Stimulated activated CD4-positive, alpha-beta T cell treated with anti-CD3 and anti-CD28 coated beads, Interleukin-1b, Interleukin-23, amount 100 ng/mL, for 1 hour (primary cell): Measurements from ENCODE around the gene CRB1.

Experiments
- DNase-seq, 2 donors: peaks; one replicate each; pipeline ENCODE4 v3.0.0-alpha.2; 2020; ENCODE audit warnings: low read depth in 2 of 2

The CRB1 gene

GRCh38 chr1:197268012-197268411 lies at the start of gene CRB1:
Gene CRB1, plus strand, starts transcription at chr1:197268252. Its CDS starts 161 bp downstream, at chr1:197268413.
- DNase-seq, result no peak

GRCh38 chr1:197218857-197219256 lies 49.2 kb upstream of the CRB1 start:
- DNase-seq, result no peak

GRCh38 chr1:197222025-197222685 lies 45.9 kb upstream of the CRB1 start:
- DNase-seq, result no peak

GRCh38 chr1:197222780-197223179 lies 45.3 kb upstream of the CRB1 start:
- no peak for DNase-seq

GRCh38 chr1:197224160-197224559 lies 43.9 kb upstream of the CRB1 start:
- no peak for DNase-seq

- DNase-seq, result no peak
Measured at GRCh38 chr1:197225611-197226010, 42.4 kb upstream of the CRB1 start.

GRCh38 chr1:197234581-197234980 lies 33.5 kb upstream of the CRB1 start:
- DNase-seq, result no peak

- DNase-seq, result no peak
Measured at GRCh38 chr1:197235355-197235754, 32.7 kb upstream of the CRB1 start.

GRCh38 chr1:197247465-197247864 lies 20.6 kb upstream of the CRB1 start:
- no peak for DNase-seq

GRCh38 chr1:197249324-197249723 lies 18.7 kb upstream of the CRB1 start:
- DNase-seq, result no peak

- no peak for DNase-seq
Measured at GRCh38 chr1:197250616-197251015, 17.4 kb upstream of the CRB1 start.

GRCh38 chr1:197252973-197253372 lies 15.1 kb upstream of the CRB1 start:
- DNase-seq, result no peak

- DNase-seq, result no peak
Measured at GRCh38 chr1:197254866-197255265, 13.2 kb upstream of the CRB1 start.

GRCh38 chr1:197264936-197265567 lies 3.0 kb upstream of the CRB1 start:
- no peak for DNase-seq

GRCh38 chr1:197269053-197269452 lies 1.0 kb downstream of the CRB1 start:
- DNase-seq, result no peak

- no peak for DNase-seq
Measured at GRCh38 chr1:197272791-197273190, 4.7 kb downstream of the CRB1 start.

- DNase-seq, result no peak
Measured at GRCh38 chr1:197277166-197277565, 9.1 kb downstream of the CRB1 start.

- DNase-seq, result no peak
Measured at GRCh38 chr1:197284325-197284724, 16.3 kb downstream of the CRB1 start.

GRCh38 chr1:197284966-197285365 lies 16.9 kb downstream of the CRB1 start:
- no peak for DNase-seq

GRCh38 chr1:197285526-197286205 lies 17.6 kb downstream of the CRB1 start:
- no peak for DNase-seq

GRCh38 chr1:197286634-197287033 lies 18.6 kb downstream of the CRB1 start:
- DNase-seq, result no peak

- no peak for DNase-seq
Measured at GRCh38 chr1:197287863-197288262, 19.8 kb downstream of the CRB1 start.

- DNase-seq, result no peak
Measured at GRCh38 chr1:197302775-197303174, 34.7 kb downstream of the CRB1 start.
